Natural killer cell treated with Interleukin-12 subunit alpha and Interleukin-12 subunit beta and Interleukin-15 and Interleukin-18, amount 100 ng/mL, for 72 hours (primary cell): ENCODE measurements around the gene KIF26A. TPM values are rescaled to one million over a fixed set of nuclear protein-coding genes. Genes with fewer than 3 reads are reported as not detected.
"Not testable (repeated sequence)": the region's sequence is repeated elsewhere in the genome, so short reads cannot be mapped to it uniquely, and the experiment has no call there.

Experiments used
- ATAC-seq, 2 donors: fragments of 150-1000 bp; cut with Tn5 transposase in 1 of 2; sonication (Bioruptor Pico), chemical (Tn5 transposase) in 1 of 2; 2 replicates each; pipeline ENCODE4 v1.10.0; 2021
- DNase-seq: peaks from one replicate; pipeline ENCODE4 v3.0.0; 2022; ENCODE audit warnings: low spot score
- H3K27ac Mint-ChIP-seq, 2 donors: 1 replicate in 1 of 2; 2 replicates in 1 of 2; pipeline ENCODE4 v1.8.0; 2022; ENCODE audit warnings: mixed read lengths in 2 of 2, mild to moderate bottlenecking in 1 of 2, moderate library complexity in 1 of 2
- H3K27me3 Mint-ChIP-seq, 2 donors: 1 replicate in 1 of 2; 2 replicates in 1 of 2; pipeline ENCODE4 v1.8.0; 2022; ENCODE audit warnings: mixed read lengths in 2 of 2
- H3K36me3 Mint-ChIP-seq: one replicate; pipeline ENCODE4 v1.8.0; 2022; ENCODE audit warnings: mixed read lengths
- H3K4me1 Mint-ChIP-seq, 2 donors: 1 replicate in 1 of 2; 2 replicates in 1 of 2; pipeline ENCODE4 v1.8.0; 2022; ENCODE audit warnings: low read depth in 2 of 2, mixed read lengths in 2 of 2, mild to moderate bottlenecking in 1 of 2
- H3K4me3 Mint-ChIP-seq: one replicate; pipeline ENCODE4 v1.8.0; 2022; ENCODE audit warnings: mixed read lengths
- H3K9me3 Mint-ChIP-seq: 2 replicates; pipeline ENCODE4 v1.8.0; 2022; ENCODE audit warnings: mixed read lengths
- total RNA-seq, 2 donors: library from RNA; stranded (reverse); gene quantifications; one replicate each; pipeline ENCODE4 v1.2.3, GENCODE V29; 2022

The KIF26A gene
- total RNA-seq, 2 donors from 2014 or later: not detected

DNA sequence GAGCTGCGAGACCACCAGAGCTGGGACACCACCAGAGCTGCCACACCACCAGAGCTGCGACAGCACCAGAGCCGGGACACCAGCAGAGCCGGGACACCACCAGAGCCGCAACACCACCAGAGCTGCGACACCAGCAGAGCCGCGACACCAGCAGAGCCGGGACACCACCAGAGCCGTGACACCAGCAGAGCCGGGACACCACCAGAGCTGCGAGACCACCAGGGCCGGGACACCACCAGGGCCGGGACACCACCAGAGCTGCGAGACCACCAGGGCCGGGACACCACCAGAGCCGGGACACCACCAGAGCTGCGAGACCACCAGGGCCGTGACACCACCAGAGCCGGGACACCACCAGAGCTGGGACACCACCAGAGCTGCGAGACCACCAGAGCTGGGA lies 69.9 kb downstream of the KIF26A start:
- H3K9me3 Mint-ChIP-seq, H3K4me3 Mint-ChIP-seq: not testable (repeated sequence)

DNA sequence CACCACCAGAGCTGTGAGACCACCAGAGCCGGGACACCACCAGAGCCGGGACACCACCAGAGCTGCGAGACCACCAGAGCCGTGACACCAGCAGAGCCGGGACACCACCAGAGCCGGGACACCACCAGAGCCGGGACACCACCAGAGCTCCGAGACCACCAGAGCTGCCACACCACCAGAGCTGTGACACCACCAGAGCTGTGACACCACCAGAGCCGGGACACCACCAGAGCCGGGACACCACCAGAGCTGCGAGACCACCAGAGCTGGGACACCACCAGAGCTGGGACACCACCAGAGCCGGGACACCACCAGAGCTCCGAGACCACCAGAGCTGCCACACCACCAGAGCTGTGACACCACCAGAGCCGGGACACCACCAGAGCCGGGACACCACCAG lies 70.7 kb downstream of the KIF26A start:
- not testable (repeated sequence) for ATAC-seq, H3K4me1 Mint-ChIP-seq, H3K4me3 Mint-ChIP-seq, H3K9me3 Mint-ChIP-seq, H3K27me3 Mint-ChIP-seq, H3K27ac Mint-ChIP-seq, DNase-seq, H3K36me3 Mint-ChIP-seq

More for the DNA sequence above, 69.9 kb downstream of the KIF26A start:
- not testable (repeated sequence) for H3K4me1 Mint-ChIP-seq, DNase-seq, H3K27me3 Mint-ChIP-seq, H3K36me3 Mint-ChIP-seq, H3K27ac Mint-ChIP-seq, ATAC-seq

DNA sequence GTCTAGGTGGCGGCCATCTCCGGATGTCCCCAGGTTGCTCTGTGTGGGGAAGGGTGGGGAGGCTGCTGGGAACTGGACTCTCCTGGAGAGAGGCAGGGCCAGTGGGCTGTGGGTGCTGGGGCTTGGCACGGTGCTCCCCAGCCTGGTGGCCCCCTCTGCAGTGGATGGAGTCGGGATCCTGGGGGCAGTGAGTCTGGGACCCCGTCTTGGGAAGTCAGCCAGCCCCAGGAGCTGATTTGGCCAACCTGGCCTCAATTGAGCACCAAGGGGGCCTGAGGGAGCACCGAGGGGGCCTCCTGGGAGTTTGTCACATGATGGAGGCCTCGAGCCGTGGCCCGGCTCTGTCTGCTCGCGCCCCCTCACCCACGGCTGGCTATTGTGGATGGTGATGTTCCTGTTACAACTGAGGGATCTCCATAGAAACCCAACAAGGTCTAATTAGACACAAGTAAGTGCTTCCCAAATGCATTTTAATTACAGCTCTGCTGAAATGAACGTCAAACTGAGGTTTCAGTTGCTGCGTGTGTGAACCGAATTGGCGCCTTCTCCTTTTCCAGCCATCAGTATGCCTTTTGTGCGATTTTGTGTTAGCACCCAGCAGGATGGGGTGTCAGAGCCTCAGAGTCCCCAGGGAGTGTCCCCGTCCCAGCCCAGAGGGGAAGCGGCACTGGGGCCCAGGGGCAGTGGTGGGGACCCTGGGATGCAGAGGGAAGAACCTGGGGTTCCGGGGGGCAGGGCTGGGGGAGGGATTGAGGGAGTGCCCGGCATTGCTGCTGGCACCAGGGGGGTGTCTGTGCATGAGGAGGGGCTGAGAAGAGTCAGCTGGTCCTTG lies 71.8 kb downstream of the KIF26A start:
- no peaks in the 10 kb centered on the region for H3K36me3 Mint-ChIP-seq
- H3K4me3 Mint-ChIP-seq: no peak overlapping the region
- no peak for DNase-seq

DNA sequence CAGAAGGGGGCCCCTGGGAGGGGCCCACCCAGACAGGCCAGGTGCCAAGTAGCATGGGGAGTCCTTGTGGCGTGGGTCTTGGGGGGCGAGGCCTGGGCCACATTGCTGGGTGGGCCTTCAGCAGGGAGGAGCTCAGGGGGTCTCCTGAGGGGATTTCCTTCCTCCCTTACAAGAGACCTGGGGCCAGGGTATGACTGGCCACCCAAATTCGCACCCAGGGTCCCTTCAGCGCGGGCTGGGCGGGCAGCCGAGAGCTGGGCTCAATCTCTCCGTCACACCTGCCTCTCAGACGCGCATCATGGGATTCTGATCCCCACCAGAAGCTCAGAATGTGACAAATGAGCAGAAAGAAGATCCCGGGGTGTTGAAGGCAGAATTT lies 72.4 kb downstream of the KIF26A start:
- Mint-ChIP-seq H3K36me3 (no peaks in the 10 kb centered on the region), H3K4me3 (no peak overlapping the region), H3K9me3 (no peaks in the 10 kb centered on the region), H3K4me1 (peaks cover 0 to 2% of the 10 kb centered on the region in 2 donors), H3K27ac (no peak overlapping the region), H3K27me3 (peaks cover 0 to 2% of the 10 kb centered on the region in 2 donors)
- ATAC-seq (no peak), DNase-seq (no peak)

More for the DNA sequence above, 71.8 kb downstream of the KIF26A start:
- H3K9me3 Mint-ChIP-seq: no peaks in the 10 kb centered on the region
- H3K27ac Mint-ChIP-seq: no peak overlapping the region
- H3K4me1 Mint-ChIP-seq: peaks cover 0 to 2% of the 10 kb centered on the region in 2 donors
- H3K27me3 Mint-ChIP-seq: peaks cover 0 to 2% of the 10 kb centered on the region in 2 donors
- no peak for ATAC-seq

DNA sequence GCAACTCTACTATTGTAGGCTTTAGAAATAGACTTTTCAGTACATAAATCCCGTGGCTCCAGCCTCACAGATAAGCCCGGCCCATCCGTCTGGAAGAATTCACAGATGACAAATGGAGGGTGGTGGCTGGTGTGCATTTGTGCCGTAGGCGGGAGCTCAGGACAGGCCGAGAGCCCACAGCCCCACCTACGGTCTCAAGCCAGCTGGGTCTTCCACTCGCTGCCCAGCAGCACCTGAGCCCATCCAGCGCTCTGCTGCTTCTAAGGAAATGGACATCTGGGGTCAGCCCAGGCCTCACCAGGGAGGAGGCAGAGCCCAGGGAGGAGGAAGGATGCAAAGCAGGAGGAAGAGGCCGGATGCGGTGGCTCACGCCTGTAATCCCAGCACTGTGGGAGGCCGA lies 72.8 kb downstream of the KIF26A start:
- peaks cover 0 to 2% of the 10 kb centered on the region in 2 donors for H3K27me3 Mint-ChIP-seq
- H3K4me3 Mint-ChIP-seq: no peak overlapping the region

DNA sequence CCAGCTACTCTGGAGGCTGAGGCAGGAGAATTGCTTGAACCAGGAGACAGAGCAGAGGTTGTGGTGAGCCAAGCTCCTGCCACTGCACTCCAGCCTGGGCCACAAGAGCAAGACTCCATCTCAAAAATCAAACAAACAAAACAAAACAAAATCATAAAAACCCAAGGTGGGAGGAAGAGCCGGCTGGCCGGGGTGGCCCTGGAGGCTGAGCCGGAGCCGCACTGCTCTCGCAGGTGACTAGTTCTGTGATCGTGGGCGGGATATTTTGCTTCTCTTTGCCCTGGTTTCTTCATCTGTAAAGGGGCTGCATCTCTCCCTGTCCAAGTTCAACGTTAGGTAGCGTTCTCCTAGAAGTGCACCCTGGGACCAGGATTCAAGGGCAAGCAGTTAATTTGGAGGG lies 73.4 kb downstream of the KIF26A start:
- H3K4me3 Mint-ChIP-seq: no peak overlapping the region
- no peaks in the 10 kb centered on the region for H3K4me1 Mint-ChIP-seq
- no peak for ATAC-seq
- no peaks in the 10 kb centered on the region for H3K9me3 Mint-ChIP-seq
- no peak overlapping the region for H3K27ac Mint-ChIP-seq
- H3K36me3 Mint-ChIP-seq: no peaks in the 10 kb centered on the region
- peaks cover 0 to 2% of the 10 kb centered on the region in 2 donors for H3K27me3 Mint-ChIP-seq
- no peak for DNase-seq

More for the DNA sequence above, 72.8 kb downstream of the KIF26A start:
- no peaks in the 10 kb centered on the region for H3K36me3 Mint-ChIP-seq
- DNase-seq (no peak), ATAC-seq (no peak)
- H3K27ac Mint-ChIP-seq: no peak overlapping the region
- peaks cover 0 to 2% of the 10 kb centered on the region in 2 donors for H3K4me1 Mint-ChIP-seq
- no peaks in the 10 kb centered on the region for H3K9me3 Mint-ChIP-seq

DNA sequence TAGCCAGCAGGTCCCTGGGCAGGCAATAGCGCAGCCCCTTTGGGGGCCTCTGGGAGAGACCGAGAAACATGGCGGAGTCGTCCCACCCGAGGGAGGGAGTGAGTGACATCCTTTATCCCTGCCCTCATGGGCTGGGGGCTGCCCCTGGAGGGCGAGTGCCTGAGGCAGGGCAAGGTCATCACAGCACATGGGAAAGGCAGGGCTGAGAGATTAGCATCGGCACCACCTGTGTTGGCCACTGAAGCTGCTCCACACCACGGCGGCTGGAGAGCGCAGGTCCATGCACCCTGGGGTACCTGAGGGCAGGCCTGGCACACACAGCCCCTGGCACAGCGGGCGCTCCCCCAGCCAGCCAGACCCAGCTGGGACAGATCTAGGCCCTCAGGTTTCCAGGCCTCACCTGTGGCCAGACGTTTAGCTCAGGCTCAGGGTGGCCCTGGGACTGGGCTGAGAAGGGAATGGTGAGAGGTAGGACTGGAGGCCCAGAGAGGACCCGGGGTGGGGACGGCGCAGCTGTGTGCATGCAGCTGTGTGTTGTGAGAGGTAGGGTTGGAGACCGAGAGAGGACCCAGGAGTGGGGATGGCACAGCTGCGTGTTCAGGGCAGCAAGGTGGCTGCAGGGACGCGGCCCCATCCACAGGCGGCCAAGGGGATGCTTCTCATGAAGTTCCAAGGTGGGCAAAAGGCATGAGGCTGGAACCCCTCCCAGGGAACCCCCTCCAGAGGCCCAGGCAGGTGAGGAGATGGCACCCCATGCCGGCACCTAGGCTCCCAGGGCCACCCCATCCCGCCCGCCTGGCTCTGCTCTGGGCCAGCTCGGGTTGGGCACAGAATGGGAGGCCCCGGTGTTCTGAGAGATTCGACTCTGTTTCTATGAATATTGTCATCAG lies 74.1 kb downstream of the KIF26A start:
- Mint-ChIP-seq H3K4me3 (no peak overlapping the region), H3K4me1 (no peaks in the 10 kb centered on the region), H3K27me3 (peaks cover 0 to 2% of the 10 kb centered on the region in 2 donors), H3K36me3 (no peaks in the 10 kb centered on the region), H3K9me3 (no peaks in the 10 kb centered on the region), H3K27ac (no peak overlapping the region)
- ATAC-seq: peak; percentile 32 to 41
- no peak for DNase-seq

DNA sequence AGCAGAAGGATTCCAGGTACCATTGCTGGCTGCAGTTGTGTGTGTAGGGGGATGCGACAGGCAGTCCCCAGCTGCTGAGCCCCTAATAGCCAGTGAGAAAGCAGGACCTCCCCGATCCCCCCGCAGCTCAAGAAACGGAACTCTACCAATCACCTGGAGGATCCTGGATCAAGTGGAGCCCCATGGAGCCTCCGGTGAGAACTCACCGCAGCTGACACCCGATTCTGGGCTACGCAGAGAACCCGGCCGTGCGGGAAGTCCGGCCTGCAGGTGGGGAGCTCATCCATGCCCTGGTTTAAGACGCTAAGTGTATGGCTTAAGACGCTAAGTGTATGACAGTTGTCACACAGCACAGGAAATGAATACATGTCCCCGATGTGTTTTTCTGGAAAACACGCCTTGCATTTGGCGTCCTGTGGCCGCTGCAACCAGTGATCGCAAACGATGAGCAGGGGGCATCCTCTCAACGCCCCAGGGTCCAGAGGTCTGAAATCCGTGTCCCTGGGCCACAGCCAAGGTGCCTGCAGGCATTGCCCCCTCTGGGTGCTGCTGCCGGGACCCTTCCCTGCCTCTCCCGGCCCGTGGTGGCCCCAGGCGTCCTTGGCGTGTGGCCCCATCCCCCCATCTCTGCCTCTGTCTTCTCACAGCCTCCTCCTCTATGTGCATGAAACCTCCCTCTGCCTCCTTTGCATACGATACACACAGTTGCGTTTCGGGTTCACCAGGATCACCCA lies 75.1 kb downstream of the KIF26A start:
- Mint-ChIP-seq H3K27ac (no peak overlapping the region), H3K9me3 (no peaks in the 10 kb centered on the region), H3K4me3 (no peak overlapping the region), H3K4me1 (no peaks in the 10 kb centered on the region), H3K27me3 (peaks cover 0 to 2% of the 10 kb centered on the region in 2 donors), H3K36me3 (no peaks in the 10 kb centered on the region)
- DNase-seq: no peak
- ATAC-seq: no peak

DNA sequence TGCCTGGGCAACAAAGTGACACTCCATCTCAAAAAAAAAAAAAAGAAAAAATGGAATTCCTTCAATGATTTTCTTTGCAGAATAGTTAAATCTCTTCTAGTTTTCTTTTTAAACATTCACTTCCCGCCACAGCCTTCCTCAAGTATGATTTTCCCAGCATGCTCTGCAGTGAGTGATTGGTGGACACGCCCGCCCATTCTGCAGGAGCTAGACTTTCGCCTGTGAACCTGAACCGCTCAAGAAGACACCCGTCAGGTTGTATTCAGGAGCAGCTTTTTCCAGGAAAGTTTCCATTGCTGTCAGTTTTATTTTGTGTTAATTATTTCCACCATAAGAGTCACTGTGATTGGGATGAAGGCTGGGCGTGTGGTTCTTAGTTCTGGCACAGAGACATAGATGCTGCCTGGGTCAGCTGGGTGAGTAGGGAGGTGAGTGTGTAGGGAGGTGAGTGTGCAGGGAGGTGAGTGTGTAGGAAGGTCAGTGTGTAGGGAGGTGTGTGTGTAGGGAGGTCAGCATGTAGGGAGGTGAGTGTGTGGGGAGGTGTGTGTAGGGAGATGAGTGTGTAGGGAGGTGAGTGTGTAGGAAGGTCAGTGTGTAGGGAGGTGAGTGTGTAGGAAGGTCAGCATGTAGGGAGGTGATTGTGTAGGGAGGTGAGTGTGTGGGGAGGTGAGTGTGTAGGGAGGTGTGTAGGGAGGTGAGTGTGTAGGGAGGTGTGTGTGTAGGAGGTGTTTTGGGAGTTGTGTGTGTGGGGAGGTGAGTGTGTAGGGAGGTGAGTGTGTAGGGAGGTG lies 76.2 kb downstream of the KIF26A start:
- Mint-ChIP-seq H3K36me3 (no peaks in the 10 kb centered on the region), H3K4me3 (no peak overlapping the region), H3K27ac (no peak overlapping the region), H3K4me1 (no peaks in the 10 kb centered on the region), H3K27me3 (peaks cover 0 to 4% of the 10 kb centered on the region in 2 donors), H3K9me3 (no peaks in the 10 kb centered on the region)
- DNase-seq (no peak), ATAC-seq (no peak)

DNA sequence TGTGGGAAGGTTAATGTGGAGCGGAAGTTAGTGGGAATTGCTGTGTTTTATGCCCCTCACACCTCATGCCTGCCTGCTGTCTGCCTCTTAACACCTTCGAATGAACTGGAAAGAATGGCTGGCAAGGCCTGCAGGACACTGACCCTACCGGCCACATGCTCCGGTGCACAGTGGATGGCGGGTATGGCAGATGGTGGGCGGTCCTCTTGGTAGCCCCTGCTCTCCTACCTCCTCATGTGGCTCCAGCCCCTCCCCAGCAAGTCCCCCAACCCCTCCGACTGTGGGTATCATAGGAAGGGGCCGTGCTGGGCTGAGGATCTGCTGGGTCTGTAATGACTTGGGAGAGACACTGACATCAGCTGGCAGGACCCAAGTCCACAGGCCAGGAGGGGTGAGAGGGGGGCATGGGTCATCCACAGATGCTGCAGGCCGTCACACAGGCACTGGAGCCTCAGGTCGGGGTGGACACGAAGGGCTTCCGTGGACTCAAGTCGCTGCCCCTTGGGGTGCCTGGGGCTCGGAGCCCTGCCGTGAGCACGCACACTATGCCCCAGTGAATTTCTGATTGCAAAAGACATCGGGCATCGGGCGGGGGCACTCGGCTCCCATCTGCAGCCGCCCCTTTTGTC lies 77.4 kb downstream of the KIF26A start:
- Mint-ChIP-seq H3K36me3 (no peaks in the 10 kb centered on the region), H3K4me3 (no peak overlapping the region), H3K9me3 (no peaks in the 10 kb centered on the region), H3K27ac (no peak overlapping the region), H3K4me1 (no peaks in the 10 kb centered on the region), H3K27me3 (peaks cover 0 to 4% of the 10 kb centered on the region in 2 donors)
- ATAC-seq: no peak
- no peak for DNase-seq

DNA sequence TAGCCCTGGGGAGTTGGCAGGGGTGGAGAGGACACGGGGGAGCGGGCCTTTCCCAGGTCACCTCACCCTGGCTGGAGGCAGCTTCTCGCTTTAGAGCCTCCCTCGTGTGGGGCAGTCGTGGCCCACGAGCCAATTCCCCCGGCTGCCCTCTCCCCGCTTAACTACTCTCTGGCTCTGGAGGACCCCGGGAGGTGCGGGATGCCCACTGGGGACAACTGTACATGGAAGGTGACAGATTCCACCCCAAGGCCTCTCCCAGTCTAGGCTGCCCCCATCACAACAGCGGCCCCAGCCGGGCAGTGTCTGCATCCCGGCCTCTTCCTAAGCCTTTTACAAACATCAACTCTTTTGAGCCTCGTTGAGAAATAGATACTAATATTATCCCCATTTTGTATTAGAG lies 78.1 kb downstream of the KIF26A start:
- ATAC-seq (no peak), DNase-seq (no peak)
- no peaks in the 10 kb centered on the region for H3K4me1 Mint-ChIP-seq
- H3K27ac Mint-ChIP-seq: no peak overlapping the region
- no peak overlapping the region for H3K4me3 Mint-ChIP-seq
- H3K9me3 Mint-ChIP-seq: no peaks in the 10 kb centered on the region
- no peaks in the 10 kb centered on the region for H3K36me3 Mint-ChIP-seq
- H3K27me3 Mint-ChIP-seq: peaks cover 0 to 4% of the 10 kb centered on the region in 2 donors

DNA sequence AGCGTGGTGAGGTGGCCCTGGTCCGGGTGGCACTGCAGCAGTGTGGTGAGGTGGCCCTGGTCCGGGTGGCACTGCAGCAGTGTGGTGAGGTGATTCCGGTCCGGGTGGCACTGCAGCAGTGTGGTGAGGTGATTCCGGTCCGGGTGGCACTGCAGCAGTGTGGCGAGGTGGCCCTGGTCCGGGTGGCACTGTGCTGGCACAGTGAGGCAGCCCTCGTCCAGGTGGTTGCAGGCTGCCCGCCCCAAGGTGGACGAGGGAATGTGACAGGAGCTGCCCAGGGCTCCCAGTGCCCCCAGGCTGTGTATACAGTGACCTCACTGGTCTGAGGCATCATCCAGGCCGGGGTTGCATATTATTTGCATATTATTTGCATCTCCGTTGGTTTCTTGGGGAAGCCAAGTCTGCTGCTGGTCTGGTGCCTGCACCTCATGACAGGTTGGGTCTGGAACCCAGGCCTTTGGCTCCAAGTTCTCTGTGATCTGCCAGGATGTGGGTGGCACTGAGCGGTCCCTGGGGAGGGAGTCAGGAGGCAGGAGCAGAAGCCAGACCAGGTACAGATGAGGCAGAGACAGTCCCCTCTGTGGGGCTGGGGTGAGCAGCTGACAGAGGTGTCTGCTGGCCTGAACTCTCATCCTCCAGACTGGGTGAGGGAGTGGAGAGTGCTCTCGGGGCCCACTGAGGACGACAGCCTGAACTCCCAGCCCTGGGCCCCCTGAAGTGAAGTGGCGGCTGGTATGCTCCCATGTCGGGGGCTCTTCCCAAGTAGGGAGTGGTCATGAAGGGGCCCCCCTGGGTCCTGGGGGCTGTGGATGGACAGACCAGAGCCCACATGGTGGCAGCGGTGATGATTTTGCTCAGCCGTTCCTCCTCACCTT lies 79.3 kb downstream of the KIF26A start:
- Mint-ChIP-seq H3K4me1 (no peaks in the 10 kb centered on the region), H3K36me3 (no peaks in the 10 kb centered on the region), H3K27me3 (peaks cover 0 to 4% of the 10 kb centered on the region in 2 donors), H3K4me3 (no peak overlapping the region), H3K9me3 (no peaks in the 10 kb centered on the region), H3K27ac (no peak overlapping the region)
- ATAC-seq (no peak), DNase-seq (no peak)
